AG09309 (cell line): ENCODE measurements around the gene VAV3.

Experiments
- DNase-seq: peaks from one replicate; pipeline ENCODE4 v3.0.0-alpha.2; 2010; ENCODE audit warnings: low read depth
- H3K4me3 ChIP-seq: 2 replicates; pipeline ENCODE4 v1.5.1; 2011; ENCODE audit warnings: mild to moderate bottlenecking, low read depth, low read length, moderate library complexity; ENCODE audit not compliant: control insufficient read depth
- CTCF ChIP-seq: IDR thresholded peaks from 2 replicates; pipeline ENCODE4 v1.5.1; 2011; ENCODE audit warnings: mild to moderate bottlenecking, low read depth, low read length, inconsistent platforms; ENCODE audit not compliant: insufficient read depth, control insufficient read depth; ENCODE audit errors: missing control alignments

VAV3 gene

GRCh38 chr1:107617921-107618320 lies 347.1 kb downstream of the VAV3 start:
- no peak for DNase-seq
- TF ChIP-seq CTCF: no peak
- no peak overlapping the region for H3K4me3 ChIP-seq

- no peak for DNase-seq
- H3K4me3 ChIP-seq: no peak overlapping the region
- TF ChIP-seq CTCF: no peak
Measured at GRCh38 chr1:107617456-107617855, 347.5 kb downstream of the VAV3 start.

- no peak for DNase-seq
- TF ChIP-seq CTCF: no peak
- no peak overlapping the region for H3K4me3 ChIP-seq
Measured at GRCh38 chr1:107609808-107610207, 355.2 kb downstream of the VAV3 start.

GRCh38 chr1:107604825-107605224 lies 360.2 kb downstream of the VAV3 start:
- no peak overlapping the region for H3K4me3 ChIP-seq
- DNase-seq: no peak
- no peak for TF ChIP-seq CTCF

- H3K4me3 ChIP-seq: no peak overlapping the region
- no peak for TF ChIP-seq CTCF
- DNase-seq: no peak
Measured at GRCh38 chr1:107600607-107601160, 364.3 kb downstream of the VAV3 start.

- TF ChIP-seq CTCF: no peak
- no peak for DNase-seq
Measured at GRCh38 chr1:107599220-107599619, 365.8 kb downstream of the VAV3 start.

GRCh38 chr1:107597290-107597689 lies 367.7 kb downstream of the VAV3 start:
- DNase-seq: no peak
- no peak for TF ChIP-seq CTCF

More at GRCh38 chr1:107599220-107599619, 365.8 kb downstream of the VAV3 start:
- H3K4me3 ChIP-seq: no peak overlapping the region

More at GRCh38 chr1:107597290-107597689, 367.7 kb downstream of the VAV3 start:
- H3K4me3 ChIP-seq: no peak overlapping the region
